Mesendoderm (in vitro differentiated cells): Measurements from ENCODE around the gene SUSD4.

Source experiments
- DNase-seq: peaks from one replicate; pipeline ENCODE4 v3.0.0; 2013
- H2AK5ac ChIP-seq: 2 replicates; pipeline ENCODE4 v1.6.1; 2013; ENCODE audit warnings: low read length, inconsistent platforms
- H2BK120ac ChIP-seq: 2 replicates; pipeline ENCODE4 v1.6.1; 2013; ENCODE audit warnings: low read depth, mild to moderate bottlenecking, low read length, moderate library complexity, mixed read lengths
- H2BK15ac ChIP-seq: replicated peaks from 2 replicates; pipeline ENCODE4 v1.6.1; 2013; ENCODE audit warnings: low read depth, mild to moderate bottlenecking, moderate library complexity
- H2BK5ac ChIP-seq: 2 replicates; pipeline ENCODE4 v1.6.1; 2013; ENCODE audit warnings: low read length, inconsistent platforms
- H3K18ac ChIP-seq: 2 replicates; pipeline ENCODE4 v1.6.1; 2013; ENCODE audit warnings: mild to moderate bottlenecking, low read length, mixed read lengths
- H3K23ac ChIP-seq: one replicate; pipeline ENCODE4 v1.6.1; 2013; ENCODE audit warnings: low read length
- H3K27ac ChIP-seq: 2 replicates; pipeline ENCODE4 v1.5.1; 2013; ENCODE audit warnings: low read depth, mild to moderate bottlenecking, inconsistent platforms, low read length, moderate library complexity
- H3K27me3 ChIP-seq: 2 replicates; pipeline ENCODE4 v1.6.1; 2013; ENCODE audit warnings: low read length, control low read depth, mild to moderate bottlenecking, inconsistent platforms; ENCODE audit not compliant: insufficient read depth, poor library complexity
- H3K36me3 ChIP-seq: 2 replicates; pipeline ENCODE4 v1.6.1; 2013; ENCODE audit warnings: low read length, inconsistent platforms; ENCODE audit not compliant: control insufficient read depth, insufficient read depth
- H3K4ac ChIP-seq: one replicate; pipeline ENCODE4 v1.6.1; 2013; ENCODE audit warnings: low read depth, mild to moderate bottlenecking, low read length, moderate library complexity
- H3K4me1 ChIP-seq: 2 replicates; pipeline ENCODE4 v1.6.1; 2013; ENCODE audit warnings: low read depth, low read length, inconsistent platforms; ENCODE audit not compliant: control insufficient read depth
- H3K4me2 ChIP-seq: 2 replicates; pipeline ENCODE4 v1.6.1; 2013; ENCODE audit warnings: low read length
- H3K4me3 ChIP-seq: 2 replicates; pipeline ENCODE4 v1.5.1; 2013; ENCODE audit warnings: mild to moderate bottlenecking, low read length
- H3K56ac ChIP-seq: one replicate; pipeline ENCODE4 v1.6.1; 2013; ENCODE audit warnings: low read length
- H3K79me1 ChIP-seq: 2 replicates; pipeline ENCODE4 v1.6.1; 2013; ENCODE audit warnings: low read length, inconsistent platforms
- H3K79me2 ChIP-seq: 2 replicates; pipeline ENCODE4 v1.6.1; 2013; ENCODE audit warnings: mild to moderate bottlenecking, low read length; ENCODE audit not compliant: control insufficient read depth, insufficient read depth
- H3K9ac ChIP-seq: 2 replicates; pipeline ENCODE4 v1.6.1; 2013; ENCODE audit warnings: low read length, inconsistent platforms
- H4K5ac ChIP-seq: one replicate; pipeline ENCODE4 v1.6.1; 2013; ENCODE audit warnings: low read length
- H4K8ac ChIP-seq: one replicate; pipeline ENCODE4 v1.6.1; 2013; ENCODE audit warnings: low read depth, mild to moderate bottlenecking, control low read depth, low read length, moderate library complexity
- WGBS: extraction: QIAGEN DNeasy Blood & Tissue Kit; methylation state at CpG from one replicate; pipeline ENCODE4 v1.1.7; 2013; ENCODE audit warnings: low lambda C conversion rate, missing lambda C conversion rate; ENCODE audit not compliant: insufficient coverage; ENCODE audit errors: extremely low coverage; 5-methylcytosine and 5-hydroxymethylcytosine counted together

The SUSD4 gene

GRCh38 chr1:223198628-223198965, 165.4 kb downstream of the SUSD4 start:
- H4K8ac ChIP-seq, result no peak overlapping the region
- no peak overlapping the region for H2BK120ac ChIP-seq
- no peak overlapping the region for H4K5ac ChIP-seq
- H3K36me3 ChIP-seq, result no peaks in the 10 kb centered on the region
- no peak overlapping the region for H3K4me3 ChIP-seq
- H3K9ac ChIP-seq, result no peak overlapping the region
- no peaks in the 10 kb centered on the region for H3K79me1 ChIP-seq
- H2AK5ac ChIP-seq, result no peak overlapping the region
- H3K79me2 ChIP-seq, result no peaks in the 10 kb centered on the region
- DNase-seq, result no peak
- H3K23ac ChIP-seq, result no peak overlapping the region
- no peak overlapping the region for H3K4me2 ChIP-seq
- no peak overlapping the region for H2BK15ac ChIP-seq
- no peak overlapping the region for H3K56ac ChIP-seq
- no peak overlapping the region for H2BK5ac ChIP-seq
- WGBS, result no CpG with 5 or more reads among the region's 3 CpGs
- H3K4me1 ChIP-seq, result peaks cover 9% of the 10 kb centered on the region
- H3K18ac ChIP-seq, result no peak overlapping the region
- no peak overlapping the region for H3K4ac ChIP-seq
- no peak overlapping the region for H3K27ac ChIP-seq
- no peaks in the 10 kb centered on the region for H3K27me3 ChIP-seq

- WGBS, result no CpG with 5 or more reads among the region's 4 CpGs
- H3K27ac ChIP-seq, result no peak overlapping the region
- no peak overlapping the region for H3K9ac ChIP-seq
- H3K56ac ChIP-seq, result no peak overlapping the region
- H3K27me3 ChIP-seq, result no peaks in the 10 kb centered on the region
- no peak overlapping the region for H2BK15ac ChIP-seq
- H2BK5ac ChIP-seq, result no peak overlapping the region
- no peak overlapping the region for H3K23ac ChIP-seq
- no peak overlapping the region for H2BK120ac ChIP-seq
- H3K79me2 ChIP-seq, result no peaks in the 10 kb centered on the region
- no peak overlapping the region for H3K4me3 ChIP-seq
- H4K8ac ChIP-seq, result no peak overlapping the region
- H3K4me2 ChIP-seq, result no peak overlapping the region
- no peaks in the 10 kb centered on the region for H3K79me1 ChIP-seq
- H3K4ac ChIP-seq, result no peak overlapping the region
- H3K4me1 ChIP-seq, result peaks cover 5% of the 10 kb centered on the region
- no peak for DNase-seq
- no peaks in the 10 kb centered on the region for H3K36me3 ChIP-seq
- no peak overlapping the region for H4K5ac ChIP-seq
- no peak overlapping the region for H2AK5ac ChIP-seq
- H3K18ac ChIP-seq, result no peak overlapping the region
Observed at GRCh38 chr1:223197923-223198627, 165.9 kb downstream of the SUSD4 start.

GRCh38 chr1:223189903-223190724, 173.9 kb downstream of the SUSD4 start:
- Histone ChIP-seq H3K27me3 (no peaks in the 10 kb centered on the region), H3K4ac (no peak overlapping the region), H4K5ac (no peak overlapping the region), H3K79me2 (no peaks in the 10 kb centered on the region), H3K4me3 (no peak overlapping the region), H2BK120ac (no peak overlapping the region), H3K56ac (no peak overlapping the region), H2BK5ac (no peak overlapping the region), H2BK15ac (no peak overlapping the region), H4K8ac (no peak overlapping the region), H3K79me1 (no peaks in the 10 kb centered on the region), H3K18ac (no peak overlapping the region), H3K4me1 (no peaks in the 10 kb centered on the region), H3K27ac (no peak overlapping the region), H3K4me2 (no peak overlapping the region), H2AK5ac (no peak overlapping the region), H3K36me3 (no peaks in the 10 kb centered on the region), H3K23ac (no peak overlapping the region), H3K9ac (no peak overlapping the region)
- no peak for DNase-seq
- WGBS, result no CpG with 5 or more reads among the region's 10 CpGs

DNA sequence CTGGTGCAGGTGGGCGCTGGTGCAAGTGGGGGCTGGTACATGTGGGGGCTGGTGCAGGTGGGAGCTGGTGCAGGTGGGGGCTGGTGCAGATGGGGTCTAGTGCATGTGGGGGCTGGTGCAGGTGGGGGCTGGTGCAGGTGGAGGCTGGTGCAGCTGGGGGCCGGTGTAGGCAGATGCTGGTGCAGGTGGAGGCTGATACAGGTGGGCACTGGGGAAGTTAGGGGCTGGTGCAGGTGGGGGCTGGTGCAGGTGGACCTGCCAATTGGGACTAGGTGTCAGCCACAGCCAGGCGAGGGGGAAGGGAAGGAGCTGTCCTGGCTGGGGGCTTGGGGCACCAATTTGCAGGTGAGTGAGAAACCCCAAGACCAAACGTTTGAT, 174.5 kb downstream of the SUSD4 start:
- H2AK5ac ChIP-seq, result no peak overlapping the region
- H3K27ac ChIP-seq, result no peak overlapping the region
- H3K4ac ChIP-seq, result no peak overlapping the region
- H3K9ac ChIP-seq, result no peak overlapping the region
- no peaks in the 10 kb centered on the region for H3K79me2 ChIP-seq
- no peaks in the 10 kb centered on the region for H3K4me1 ChIP-seq
- H2BK5ac ChIP-seq, result no peak overlapping the region
- no peak overlapping the region for H4K5ac ChIP-seq
- no peak overlapping the region for H3K4me2 ChIP-seq
- H3K23ac ChIP-seq, result no peak overlapping the region
- no CpG with 5 or more reads among the region's 4 CpGs for WGBS
- no peaks in the 10 kb centered on the region for H3K27me3 ChIP-seq
- H3K79me1 ChIP-seq, result no peaks in the 10 kb centered on the region
- H2BK120ac ChIP-seq, result no peak overlapping the region
- no peaks in the 10 kb centered on the region for H3K36me3 ChIP-seq
- DNase-seq, result no peak
- H3K4me3 ChIP-seq, result no peak overlapping the region
- H3K18ac ChIP-seq, result no peak overlapping the region
- no peak overlapping the region for H3K56ac ChIP-seq
- H2BK15ac ChIP-seq, result no peak overlapping the region
- H4K8ac ChIP-seq, result no peak overlapping the region

DNA sequence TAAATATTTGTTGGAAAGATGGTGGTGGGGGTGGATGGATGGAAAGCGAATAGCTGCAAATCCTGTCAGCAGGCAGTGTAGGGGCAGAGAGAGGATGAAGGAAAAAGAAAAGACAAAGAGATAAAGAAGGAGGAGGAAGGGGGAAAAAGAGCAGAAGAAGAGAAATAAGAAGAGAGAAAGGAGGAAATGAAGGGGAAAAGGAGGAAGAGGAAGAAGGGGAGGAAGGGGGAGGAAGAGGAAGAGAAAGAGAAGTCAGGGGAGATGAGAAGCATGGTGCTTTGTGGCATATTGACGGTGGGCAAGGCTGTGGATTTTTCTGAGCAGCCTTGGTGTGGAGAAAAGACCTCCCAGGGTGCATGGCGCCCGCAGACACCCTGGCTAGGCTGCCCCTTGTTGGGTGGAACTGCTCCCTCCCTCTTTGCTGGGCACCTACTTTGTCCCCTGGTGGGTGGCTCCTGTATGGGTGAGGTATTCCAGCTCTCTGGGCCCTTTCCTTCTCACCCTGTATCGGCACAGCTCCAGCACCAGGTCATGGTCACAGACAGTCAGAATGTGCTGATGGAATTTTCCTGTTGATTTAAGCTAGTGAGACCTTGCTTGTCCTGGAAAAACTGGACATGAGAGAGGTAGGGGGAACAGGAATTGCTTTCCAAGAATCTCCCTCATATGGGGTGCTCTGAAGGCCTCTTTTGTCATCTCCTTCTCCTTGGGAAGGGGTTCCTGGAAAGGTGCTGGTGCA, 175.2 kb downstream of the SUSD4 start:
- Histone ChIP-seq H3K23ac (no peak overlapping the region), H3K4me2 (no peak overlapping the region), H3K18ac (no peak overlapping the region), H3K79me1 (no peaks in the 10 kb centered on the region), H2BK5ac (no peak overlapping the region), H3K27ac (no peak overlapping the region), H3K4ac (no peak overlapping the region), H2AK5ac (no peak overlapping the region), H2BK120ac (no peak overlapping the region), H3K4me1 (no peaks in the 10 kb centered on the region), H4K8ac (no peak overlapping the region), H3K56ac (no peak overlapping the region), H3K9ac (no peak overlapping the region), H2BK15ac (no peak overlapping the region), H3K4me3 (no peak overlapping the region), H3K36me3 (no peaks in the 10 kb centered on the region), H3K79me2 (no peaks in the 10 kb centered on the region), H4K5ac (no peak overlapping the region), H3K27me3 (no peaks in the 10 kb centered on the region)
- WGBS, result no CpG with 5 or more reads among the region's 5 CpGs
- no peak for DNase-seq
